ENCODE data around the gene GAB1.

The GAB1 gene

GRCh38 chr4:143336781-143337599 lies at the start of gene GAB1 (continued):
- no peak for TF ChIP-seq ZNF621 (tag by site-specific recombination; IDR thresholded peaks at IDR 0.05)
- TF ChIP-seq INSM2 (tag by site-specific recombination; IDR thresholded peaks at IDR 0.05) = no peak
- no peak for TF ChIP-seq SETDB1 (IDR thresholded peaks at IDR 0.05; ENCODE audit: insufficient read length, low read length)
- TF ChIP-seq ZNF133 (tag by site-specific recombination; IDR thresholded peaks at IDR 0.05) = no peak
- TF ChIP-seq, protein P1, sequence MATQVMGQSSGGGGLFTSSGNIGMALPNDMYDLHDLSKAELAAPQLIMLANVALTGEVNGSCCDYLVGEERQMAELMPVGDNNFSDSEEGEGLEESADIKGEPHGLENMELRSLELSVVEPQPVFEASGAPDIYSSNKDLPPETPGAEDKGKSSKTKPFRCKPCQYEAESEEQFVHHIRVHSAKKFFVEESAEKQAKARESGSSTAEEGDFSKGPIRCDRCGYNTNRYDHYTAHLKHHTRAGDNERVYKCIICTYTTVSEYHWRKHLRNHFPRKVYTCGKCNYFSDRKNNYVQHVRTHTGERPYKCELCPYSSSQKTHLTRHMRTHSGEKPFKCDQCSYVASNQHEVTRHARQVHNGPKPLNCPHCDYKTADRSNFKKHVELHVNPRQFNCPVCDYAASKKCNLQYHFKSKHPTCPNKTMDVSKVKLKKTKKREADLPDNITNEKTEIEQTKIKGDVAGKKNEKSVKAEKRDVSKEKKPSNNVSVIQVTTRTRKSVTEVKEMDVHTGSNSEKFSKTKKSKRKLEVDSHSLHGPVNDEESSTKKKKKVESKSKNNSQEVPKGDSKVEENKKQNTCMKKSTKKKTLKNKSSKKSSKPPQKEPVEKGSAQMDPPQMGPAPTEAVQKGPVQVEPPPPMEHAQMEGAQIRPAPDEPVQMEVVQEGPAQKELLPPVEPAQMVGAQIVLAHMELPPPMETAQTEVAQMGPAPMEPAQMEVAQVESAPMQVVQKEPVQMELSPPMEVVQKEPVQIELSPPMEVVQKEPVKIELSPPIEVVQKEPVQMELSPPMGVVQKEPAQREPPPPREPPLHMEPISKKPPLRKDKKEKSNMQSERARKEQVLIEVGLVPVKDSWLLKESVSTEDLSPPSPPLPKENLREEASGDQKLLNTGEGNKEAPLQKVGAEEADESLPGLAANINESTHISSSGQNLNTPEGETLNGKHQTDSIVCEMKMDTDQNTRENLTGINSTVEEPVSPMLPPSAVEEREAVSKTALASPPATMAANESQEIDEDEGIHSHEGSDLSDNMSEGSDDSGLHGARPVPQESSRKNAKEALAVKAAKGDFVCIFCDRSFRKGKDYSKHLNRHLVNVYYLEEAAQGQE (tag by site-specific recombination; IDR thresholded peaks at IDR 0.05) = no peak
- no peak for TF ChIP-seq ZNF292 (tag by site-specific recombination; IDR thresholded peaks at IDR 0.05; ENCODE audit: borderline replicate concordance, low read depth)
- TF ChIP-seq GLI2 (tag by site-specific recombination; IDR thresholded peaks at IDR 0.05; ENCODE audit: borderline replicate concordance, low read depth) = no peak
- TF ChIP-seq ZNF830 (tag by site-specific recombination; IDR thresholded peaks at IDR 0.05; ENCODE audit: low read depth) = no peak
- TF ChIP-seq PRDM1 (tag by site-specific recombination; IDR thresholded peaks at IDR 0.05) = no peak
- TF ChIP-seq ZNF626 (tag by site-specific recombination; IDR thresholded peaks at IDR 0.05) = no peak
- TF ChIP-seq ZXDB (tag by site-specific recombination; IDR thresholded peaks at IDR 0.05) = no peak
- TF ChIP-seq ZNF654 (tag by site-specific recombination; IDR thresholded peaks at IDR 0.05; ENCODE audit: low read depth) = no peak
- peak; percentile 59 for TF ChIP-seq ZNF423 (tag by site-specific recombination; IDR thresholded peaks at IDR 0.05)
- TF ChIP-seq ZBTB8A (tag by site-specific recombination; IDR thresholded peaks at IDR 0.05) = peak; percentile 81
- peak; percentile 23; the same call in 1 of the 2 replicates for TF ChIP-seq ZBTB17 (tag by site-specific recombination; IDR thresholded peaks at IDR 0.05)
- TF ChIP-seq, protein P2, sequence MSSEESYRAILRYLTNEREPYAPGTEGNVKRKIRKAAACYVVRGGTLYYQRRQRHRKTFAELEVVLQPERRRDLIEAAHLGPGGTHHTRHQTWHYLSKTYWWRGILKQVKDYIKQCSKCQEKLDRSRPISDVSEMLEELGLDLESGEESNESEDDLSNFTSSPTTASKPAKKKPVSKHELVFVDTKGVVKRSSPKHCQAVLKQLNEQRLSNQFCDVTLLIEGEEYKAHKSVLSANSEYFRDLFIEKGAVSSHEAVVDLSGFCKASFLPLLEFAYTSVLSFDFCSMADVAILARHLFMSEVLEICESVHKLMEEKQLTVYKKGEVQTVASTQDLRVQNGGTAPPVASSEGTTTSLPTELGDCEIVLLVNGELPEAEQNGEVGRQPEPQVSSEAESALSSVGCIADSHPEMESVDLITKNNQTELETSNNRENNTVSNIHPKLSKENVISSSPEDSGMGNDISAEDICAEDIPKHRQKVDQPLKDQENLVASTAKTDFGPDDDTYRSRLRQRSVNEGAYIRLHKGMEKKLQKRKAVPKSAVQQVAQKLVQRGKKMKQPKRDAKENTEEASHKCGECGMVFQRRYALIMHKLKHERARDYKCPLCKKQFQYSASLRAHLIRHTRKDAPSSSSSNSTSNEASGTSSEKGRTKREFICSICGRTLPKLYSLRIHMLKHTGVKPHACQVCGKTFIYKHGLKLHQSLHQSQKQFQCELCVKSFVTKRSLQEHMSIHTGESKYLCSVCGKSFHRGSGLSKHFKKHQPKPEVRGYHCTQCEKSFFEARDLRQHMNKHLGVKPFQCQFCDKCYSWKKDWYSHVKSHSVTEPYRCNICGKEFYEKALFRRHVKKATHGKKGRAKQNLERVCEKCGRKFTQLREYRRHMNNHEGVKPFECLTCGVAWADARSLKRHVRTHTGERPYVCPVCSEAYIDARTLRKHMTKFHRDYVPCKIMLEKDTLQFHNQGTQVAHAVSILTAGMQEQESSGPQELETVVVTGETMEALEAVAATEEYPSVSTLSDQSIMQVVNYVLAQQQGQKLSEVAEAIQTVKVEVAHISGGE (tag by site-specific recombination; conservative IDR thresholded peaks at IDR 0.05; ENCODE audit: low read depth) = peak; percentile 27; the same call in 1 of the 2 replicates
- peak; percentile 59; the same call in 1 of the 2 replicates for TF ChIP-seq ZNF777 (tag by site-specific recombination; IDR thresholded peaks at IDR 0.05; ENCODE audit: borderline replicate concordance)
- 0 out of 2 replicates have a peak, but pooled peaks have one; percentile 29 for TF ChIP-seq ZSCAN5A (tag by site-specific recombination; IDR thresholded peaks at IDR 0.05)
- TF ChIP-seq GLIS1 (tag by site-specific recombination; IDR thresholded peaks at IDR 0.05) = peak; percentile 83
- peak; percentile 88 for TF ChIP-seq ZBTB48 (tag by site-specific recombination; IDR thresholded peaks at IDR 0.05)
- TF ChIP-seq ZNF596 (tag by site-specific recombination; IDR thresholded peaks at IDR 0.05) = no peak
- no peak for TF ChIP-seq REPIN1 (tag by site-specific recombination; IDR thresholded peaks at IDR 0.05; ENCODE audit: low read depth)
- TF ChIP-seq ZNF223 (tag by site-specific recombination; IDR thresholded peaks at IDR 0.05) = no peak
- no peak for TF ChIP-seq ZNF521 (tag by site-specific recombination; IDR thresholded peaks at IDR 0.05)
- TF ChIP-seq ZFP69B (tag by site-specific recombination; IDR thresholded peaks at IDR 0.05) = no peak
- TF ChIP-seq ZNF624 (tag by site-specific recombination; IDR thresholded peaks at IDR 0.05) = no peak
- no peak for TF ChIP-seq ZNF37A (tag by site-specific recombination; IDR thresholded peaks at IDR 0.05)
- TF ChIP-seq ZNF501 (tag by site-specific recombination; IDR thresholded peaks at IDR 0.05) = peak; percentile 55; the same call in 1 of the 2 replicates
- TF ChIP-seq, protein P3, sequence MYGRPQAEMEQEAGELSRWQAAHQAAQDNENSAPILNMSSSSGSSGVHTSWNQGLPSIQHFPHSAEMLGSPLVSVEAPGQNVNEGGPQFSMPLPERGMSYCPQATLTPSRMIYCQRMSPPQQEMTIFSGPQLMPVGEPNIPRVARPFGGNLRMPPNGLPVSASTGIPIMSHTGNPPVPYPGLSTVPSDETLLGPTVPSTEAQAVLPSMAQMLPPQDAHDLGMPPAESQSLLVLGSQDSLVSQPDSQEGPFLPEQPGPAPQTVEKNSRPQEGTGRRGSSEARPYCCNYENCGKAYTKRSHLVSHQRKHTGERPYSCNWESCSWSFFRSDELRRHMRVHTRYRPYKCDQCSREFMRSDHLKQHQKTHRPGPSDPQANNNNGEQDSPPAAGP (tag by site-specific recombination; IDR thresholded peaks at IDR 0.05) = 0 out of 2 replicates have a peak, but pooled peaks have one; percentile 13
